ENCODE data around the gene FAM114A1.

The FAM114A1 gene

DNA sequence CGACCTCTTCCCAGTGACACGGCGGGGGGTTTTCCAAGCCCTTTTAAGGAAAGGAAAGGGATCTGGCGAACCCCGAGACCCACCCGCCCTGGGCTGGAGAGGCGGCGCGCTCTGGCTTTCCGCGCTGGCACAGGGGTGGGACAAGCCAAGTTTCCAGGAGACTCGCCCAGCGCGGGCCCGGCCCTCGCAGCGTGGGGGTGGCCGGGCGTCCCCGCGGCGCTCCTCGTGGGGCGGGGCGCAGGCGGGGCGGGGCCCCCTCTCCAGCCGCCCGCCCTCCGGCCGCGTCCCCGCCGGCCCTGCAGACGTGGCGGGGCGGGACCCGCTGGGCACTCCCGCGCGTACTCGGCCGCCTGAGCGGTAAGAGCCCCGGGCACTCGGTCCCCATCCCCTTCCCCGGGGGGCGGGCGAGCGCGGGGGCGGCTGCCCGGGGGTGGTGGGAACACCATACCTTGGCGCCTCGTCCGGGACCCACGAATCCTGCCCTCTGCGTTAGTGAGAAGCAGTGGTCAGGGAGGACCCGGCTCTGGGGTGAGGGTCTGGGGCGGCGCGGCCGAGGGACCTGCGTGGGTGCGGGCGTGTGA is at the start of gene FAM114A1:
Gene FAM114A1 (plus strand): TSS at position 329 of the 581 bp plus-strand sequence. CDS start 10,273 bp downstream, outside the sequence.
- DNase-seq: no peak

GRCh38 chr4:38818441-38818976 is 49.1 kb upstream of the FAM114A1 start:
- no peak for DNase-seq

GRCh38 chr4:38819569-38819968 is 48.0 kb upstream of the FAM114A1 start:
- DNase-seq: no peak

- no peak for DNase-seq
Observed at GRCh38 chr4:38820329-38821061, 47.1 kb upstream of the FAM114A1 start.

DNA sequence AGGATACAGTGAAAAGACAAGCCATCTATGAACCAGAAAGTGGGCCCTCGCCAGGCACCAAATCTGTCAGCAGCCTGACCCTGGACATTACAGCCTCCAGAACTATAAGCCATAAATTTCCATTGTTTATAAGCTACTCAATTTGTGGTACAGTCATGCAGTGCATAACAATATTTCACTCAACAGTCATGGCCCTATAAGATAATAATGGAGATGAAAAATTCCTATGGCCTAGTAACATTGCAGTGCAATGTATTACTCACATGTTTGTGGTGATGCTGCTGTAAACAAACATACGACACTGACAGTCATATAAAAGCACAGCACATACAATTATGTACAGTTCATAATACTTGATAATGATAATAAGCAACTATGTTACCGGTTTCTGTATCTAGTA is 45.9 kb upstream of the FAM114A1 start:
- DNase-seq: no peak

DNA sequence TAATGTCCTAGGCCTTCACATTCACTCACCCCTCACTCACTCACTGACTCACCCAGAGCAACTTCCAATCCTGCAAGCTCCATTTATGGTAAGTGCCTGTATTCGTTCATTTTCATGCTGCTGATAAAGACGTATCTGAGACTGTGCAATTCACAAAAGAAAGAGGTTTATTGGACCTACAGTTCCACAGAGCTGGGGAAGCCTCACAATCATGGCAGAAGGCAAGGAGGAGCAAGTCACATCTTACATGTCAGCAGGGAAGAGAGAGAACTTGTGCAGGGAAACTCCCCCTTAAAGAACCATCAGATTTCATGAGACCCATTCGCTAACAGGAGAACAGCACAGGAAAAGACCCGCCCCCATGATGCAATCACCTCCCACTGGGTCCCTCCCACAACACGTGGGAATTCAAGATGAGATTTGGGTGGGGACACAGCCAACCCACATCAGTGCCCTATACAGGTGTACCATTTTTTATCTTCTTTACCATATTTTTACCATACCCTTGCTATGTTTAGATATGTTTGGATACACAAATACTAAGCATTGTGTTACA is 44.8 kb upstream of the FAM114A1 start:
- DNase-seq: no peak

DNA sequence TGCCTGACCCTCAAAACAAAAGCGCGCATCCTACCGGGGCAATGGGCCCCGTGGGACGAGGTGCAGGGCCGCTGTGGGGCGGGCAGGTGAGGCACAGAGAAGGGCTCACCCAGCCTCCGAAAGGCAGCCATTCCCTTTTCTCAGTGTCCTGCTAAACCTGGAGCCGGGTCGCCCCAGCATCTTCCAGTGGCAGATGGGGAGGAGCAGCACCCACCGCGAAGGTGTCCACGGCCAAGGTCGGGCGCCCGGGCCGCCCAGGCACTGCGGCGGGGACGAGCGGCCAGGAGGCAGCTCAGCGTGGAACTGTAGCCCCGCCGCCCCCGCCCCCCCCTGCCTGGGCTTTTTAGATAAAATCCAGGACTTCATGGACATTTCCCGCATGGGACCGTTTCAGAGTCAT is 43.8 kb upstream of the FAM114A1 start:
- no peak for DNase-seq

GRCh38 chr4:38829237-38829636 is 38.4 kb upstream of the FAM114A1 start:
- DNase-seq: no peak

- no peak for DNase-seq
Observed at GRCh38 chr4:38831653-38832052, 36.0 kb upstream of the FAM114A1 start.

DNA sequence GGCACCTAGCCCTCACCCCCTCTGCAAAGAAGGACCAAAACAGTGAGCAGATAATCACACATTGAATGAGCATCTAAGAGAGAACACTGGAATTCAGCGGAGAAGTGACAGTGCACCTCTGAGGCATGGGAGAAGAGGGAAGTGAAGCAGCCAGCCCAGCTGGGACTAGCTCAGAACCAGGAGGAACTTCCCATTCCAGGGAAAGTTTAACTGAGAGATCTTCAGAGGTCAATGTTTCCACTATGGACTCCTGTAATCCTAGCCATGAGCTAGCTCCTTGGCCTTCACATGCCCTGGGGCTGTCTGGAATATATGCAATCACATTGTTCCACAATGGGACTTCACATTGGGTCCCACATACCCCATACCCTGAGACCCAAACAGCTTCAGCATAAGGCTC is 35.4 kb upstream of the FAM114A1 start:
- no peak for DNase-seq

GRCh38 chr4:38832624-38833528 is 34.7 kb upstream of the FAM114A1 start:
- no peak for DNase-seq

DNA sequence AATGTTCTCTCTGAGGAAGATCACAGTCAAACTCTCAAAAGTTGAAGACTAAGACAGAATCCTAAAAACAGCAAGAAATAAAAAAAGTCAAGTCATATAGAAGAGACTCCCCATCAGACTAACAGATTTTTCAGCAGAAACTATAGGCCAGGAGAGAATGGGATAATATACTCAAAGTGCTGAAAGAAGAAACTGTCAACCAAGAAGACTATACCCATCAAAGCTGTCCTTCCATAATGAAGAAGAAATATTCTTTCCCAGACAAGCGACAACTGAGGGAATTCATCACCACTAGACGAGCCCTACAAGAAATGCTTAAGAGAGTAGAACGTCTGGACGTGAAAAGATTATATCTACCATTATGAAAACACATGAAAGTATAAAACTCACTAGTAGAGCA is 33.0 kb upstream of the FAM114A1 start:
- no peak for DNase-seq

DNA sequence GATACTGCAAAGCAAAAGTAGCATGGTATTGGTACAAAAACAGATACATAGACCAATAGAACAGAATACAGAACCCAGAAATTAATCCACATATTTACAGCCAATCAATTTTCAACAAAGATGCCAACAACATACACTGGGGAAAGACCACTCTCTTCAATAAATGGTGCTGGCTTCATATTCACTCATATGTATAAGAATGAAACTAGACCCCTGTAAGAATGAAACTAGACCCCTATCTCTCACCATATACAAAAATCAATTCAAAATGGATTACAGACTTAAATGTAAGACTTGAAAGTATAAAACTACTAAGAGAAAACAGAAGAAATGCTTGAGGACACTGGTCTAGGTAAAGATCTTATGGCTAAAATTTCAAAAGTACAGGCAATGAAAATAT is 30.3 kb upstream of the FAM114A1 start:
- DNase-seq: no peak

DNA sequence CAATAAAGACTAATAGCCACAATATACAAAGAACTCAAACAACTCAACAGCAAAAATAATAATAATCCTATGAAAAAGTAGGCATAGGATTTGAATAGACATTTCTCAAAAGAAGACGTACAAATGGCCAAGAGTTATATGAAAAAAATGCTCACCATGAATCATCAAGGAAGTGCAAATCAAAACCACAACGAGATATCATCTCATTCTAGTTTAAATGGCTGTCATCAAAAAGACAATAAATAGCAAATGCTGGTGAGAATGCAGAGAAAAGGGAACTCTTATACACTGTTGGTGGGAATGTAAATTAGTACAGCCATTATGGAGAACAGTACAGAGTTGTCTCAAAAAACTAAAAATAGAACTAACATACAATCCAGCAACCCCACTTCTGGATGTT is 29.8 kb upstream of the FAM114A1 start:
- DNase-seq: no peak

- no peak for DNase-seq
Observed at GRCh38 chr4:38842994-38843393, 24.6 kb upstream of the FAM114A1 start.

- DNase-seq: no peak
Observed at GRCh38 chr4:38846015-38846414, 21.6 kb upstream of the FAM114A1 start.

- no peak for DNase-seq
Observed at GRCh38 chr4:38855466-38855865, 12.1 kb upstream of the FAM114A1 start.

DNA sequence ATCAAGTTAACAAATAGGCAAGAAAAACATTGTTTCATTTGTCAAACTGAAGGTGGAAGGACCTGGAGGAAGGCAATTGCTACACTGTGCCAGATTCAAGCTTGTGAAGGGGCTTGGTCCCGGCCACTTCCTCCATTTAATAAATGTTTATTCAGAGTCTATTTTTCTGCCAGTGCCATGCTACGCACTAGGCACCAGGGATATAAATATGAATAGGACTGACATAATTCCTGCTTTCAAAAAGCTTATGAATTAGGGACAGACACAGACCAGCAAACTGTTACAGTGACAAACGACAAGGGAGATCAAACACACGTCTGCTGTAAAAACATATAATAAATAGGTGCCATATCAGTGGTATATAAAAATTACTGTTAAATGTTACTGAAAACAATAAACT is 11.6 kb upstream of the FAM114A1 start:
- no peak for DNase-seq

DNA sequence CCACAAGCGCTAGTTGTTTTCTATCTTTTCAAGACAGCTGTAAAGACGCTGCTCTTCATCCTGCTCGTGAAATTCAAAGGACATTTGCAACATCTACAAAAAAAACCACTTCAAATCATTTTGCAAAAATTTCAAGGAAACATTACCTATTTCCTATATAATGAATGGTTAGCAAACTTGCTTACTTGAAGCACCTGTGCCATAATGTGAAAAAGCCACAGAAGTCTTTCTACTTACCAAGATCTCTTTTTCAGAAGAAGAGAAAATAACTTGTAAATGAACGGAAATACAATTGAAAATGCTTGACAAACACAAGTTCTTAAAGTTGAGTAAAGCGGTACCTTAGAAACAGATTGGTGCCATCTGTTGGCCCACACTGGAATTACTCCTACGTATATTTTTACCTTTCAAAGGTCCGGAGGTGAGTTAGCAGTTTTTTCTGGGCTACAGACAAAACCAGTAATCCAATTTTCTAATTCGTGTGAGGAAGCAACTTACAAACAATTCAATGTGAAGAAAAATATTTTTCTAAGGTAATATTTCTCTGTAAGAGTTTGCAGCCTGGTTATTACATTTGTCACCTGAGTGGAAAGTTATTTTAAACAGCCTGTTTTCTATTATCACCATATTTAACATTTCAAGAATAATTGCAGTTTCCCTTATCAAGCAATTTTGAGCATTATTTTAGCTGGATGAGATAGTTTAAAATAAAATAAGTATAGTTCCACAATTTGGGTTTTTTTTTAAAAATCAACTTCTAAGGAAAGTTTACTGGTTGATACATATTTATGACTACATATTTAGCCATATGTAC is 10.9 kb upstream of the FAM114A1 start, which contains the start of gene TLR6:
Gene TLR6 (minus strand): TSS at position 294 of the 814 bp plus-strand sequence. CDS start 27,344 bp downstream, outside the sequence.
- peak; percentile 54 to 63 for DNase-seq

GRCh38 chr4:38857354-38858096 is 10.1 kb upstream of the FAM114A1 start:
- DNase-seq: peak; percentile 19 to 22

- no peak for DNase-seq
Observed at GRCh38 chr4:38858097-38858420, 9.5 kb upstream of the FAM114A1 start.
